ENCODE measurements around the gene FBXO42. TPM values are rescaled to one million over a fixed set of nuclear protein-coding genes. Genes with fewer than 3 reads are reported as not detected.

Gene FBXO42
- total and polyA plus RNA-seq, 2 of the 8 experiments (the other 6 are each of a cell fraction or from before 2014, with no cell fraction given) = 15.1 to 17.0 TPM

GRCh38 chr1:16307222-16307621 is 45.1 kb downstream of the FBXO42 start (continued):
- TF ChIP-seq CHD7 (IDR thresholded peaks at IDR 0.05; ENCODE audit: insufficient replicate concordance, low read length) (no peak), SAP30 (IDR thresholded peaks at IDR 0.05; ENCODE audit: insufficient read depth, insufficient replicate concordance, low read length) (no peak), SP4 (IDR thresholded peaks at IDR 0.05; ENCODE audit: low read length) (no peak), HDAC6 (IDR thresholded peaks at IDR 0.05; ENCODE audit: low read depth, low read length) (no peak), JUND (IDR thresholded peaks at IDR 0.05; ENCODE audit: low read length) (no peak)
